ENCODE measurements around the gene PPM1H. TPM values are rescaled to one million over a fixed set of nuclear protein-coding genes. Genes with fewer than 3 reads are reported as not detected.
A peak's percentile ranks its signal among the peaks of the same experiment; 100 is the strongest.
"Not testable (repeated sequence)": the region's sequence is repeated elsewhere in the genome, so short reads cannot be mapped to it uniquely, and the experiment has no call there.

PPM1H gene
- 7.1 TPM for total RNA-seq

- peak; percentile 4 for DNase-seq
Measured at GRCh38 chr12:62934799-62935674, at the start of gene PPM1H. Gene PPM1H (minus strand): TSS chr12:62935150. CDS start chr12:62934736, 414 bp downstream.

GRCh38 chr12:62983594-62983993 lies 48.6 kb upstream of the PPM1H start:
- DNase-seq: no peak

GRCh38 chr12:62978768-62979167 lies 43.8 kb upstream of the PPM1H start:
- DNase-seq: no peak

GRCh38 chr12:62977883-62978282 lies 42.9 kb upstream of the PPM1H start:
- no peak for DNase-seq

- peak; percentile 3 for DNase-seq
Measured at GRCh38 chr12:62977418-62977817, 42.5 kb upstream of the PPM1H start.

GRCh38 chr12:62976110-62976662 lies 41.2 kb upstream of the PPM1H start:
- DNase-seq: no peak

GRCh38 chr12:62971769-62972525 lies 37.0 kb upstream of the PPM1H start:
- no peak for DNase-seq

- DNase-seq: no peak
Measured at GRCh38 chr12:62969695-62970094, 34.7 kb upstream of the PPM1H start.

- no peak for DNase-seq
Measured at GRCh38 chr12:62967701-62968100, 32.8 kb upstream of the PPM1H start.

- DNase-seq: no peak
Measured at GRCh38 chr12:62966990-62967506, 32.1 kb upstream of the PPM1H start.

- not testable (repeated sequence) for DNase-seq
Measured at GRCh38 chr12:62966446-62966989, 31.6 kb upstream of the PPM1H start.

- DNase-seq: not testable (repeated sequence)
Measured at GRCh38 chr12:62965700-62966099, 30.8 kb upstream of the PPM1H start.

- DNase-seq: not testable (repeated sequence)
Measured at GRCh38 chr12:62965242-62965641, 30.3 kb upstream of the PPM1H start.

- no peak for DNase-seq
Measured at GRCh38 chr12:62963486-62964041, 28.6 kb upstream of the PPM1H start.

- DNase-seq: no peak
Measured at GRCh38 chr12:62960324-62960723, 25.4 kb upstream of the PPM1H start.

- no peak for DNase-seq
Measured at GRCh38 chr12:62959745-62960144, 24.8 kb upstream of the PPM1H start.

- no peak for DNase-seq
Measured at GRCh38 chr12:62957233-62957953, 22.4 kb upstream of the PPM1H start.

- no peak for DNase-seq
Measured at GRCh38 chr12:62955678-62956077, 20.7 kb upstream of the PPM1H start.

GRCh38 chr12:62950317-62950716 lies 15.4 kb upstream of the PPM1H start:
- no peak for DNase-seq

- no peak for DNase-seq
Measured at GRCh38 chr12:62948123-62948522, 13.2 kb upstream of the PPM1H start.

- DNase-seq: no peak
Measured at GRCh38 chr12:62947364-62947763, 12.4 kb upstream of the PPM1H start.
